ENCODE data around the gene SCRN2.
A peak's percentile ranks its signal among the peaks of the same experiment; 100 is the strongest.

The SCRN2 gene

DNA sequence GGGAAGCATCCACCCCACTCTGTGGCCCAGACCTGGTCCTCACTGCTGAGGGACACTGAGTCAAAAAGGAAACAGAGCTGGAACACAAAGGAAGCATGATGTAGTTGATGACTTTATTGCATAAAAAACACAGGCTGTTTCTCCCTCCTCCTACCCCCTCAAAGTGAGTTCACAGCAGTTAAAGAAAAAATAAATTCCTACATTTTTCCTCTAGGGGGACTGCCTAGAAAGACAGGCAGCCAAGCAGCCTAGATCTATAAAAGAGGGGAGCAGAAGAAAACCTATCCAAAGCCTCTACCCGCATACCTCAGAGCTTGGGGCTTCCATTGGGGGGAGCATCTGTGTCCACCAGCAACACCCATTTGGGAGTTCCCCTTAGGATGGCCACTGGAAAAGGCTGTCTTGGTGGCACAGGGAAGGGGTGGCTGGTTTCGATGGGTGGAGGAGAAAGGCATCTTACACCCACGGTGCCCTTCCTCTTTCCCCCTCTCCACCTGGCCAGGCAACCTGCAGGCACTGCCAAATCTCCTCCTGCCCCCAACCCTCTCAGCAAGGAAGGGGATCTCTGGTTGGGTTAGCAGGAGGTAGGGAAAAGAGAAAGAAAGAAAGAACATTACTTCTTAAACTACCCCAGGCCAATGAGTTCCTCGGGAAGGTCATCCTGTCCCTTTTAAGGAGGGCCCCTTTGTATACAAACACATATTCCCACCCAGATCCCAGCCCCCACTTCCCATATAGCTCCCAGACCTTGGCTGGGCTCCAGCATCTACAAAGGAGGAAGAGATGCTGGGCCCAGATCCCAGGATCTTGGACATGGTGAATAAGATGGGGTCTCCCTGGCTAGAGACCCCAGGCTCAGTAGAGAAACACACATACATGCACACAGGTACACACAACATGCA is 4.0 kb upstream of the SCRN2 start:
- DNase-seq: no peak

- DNase-seq: no peak
Measured at GRCh38 chr17:47844227-47844626, 3.2 kb upstream of the SCRN2 start.

DNA sequence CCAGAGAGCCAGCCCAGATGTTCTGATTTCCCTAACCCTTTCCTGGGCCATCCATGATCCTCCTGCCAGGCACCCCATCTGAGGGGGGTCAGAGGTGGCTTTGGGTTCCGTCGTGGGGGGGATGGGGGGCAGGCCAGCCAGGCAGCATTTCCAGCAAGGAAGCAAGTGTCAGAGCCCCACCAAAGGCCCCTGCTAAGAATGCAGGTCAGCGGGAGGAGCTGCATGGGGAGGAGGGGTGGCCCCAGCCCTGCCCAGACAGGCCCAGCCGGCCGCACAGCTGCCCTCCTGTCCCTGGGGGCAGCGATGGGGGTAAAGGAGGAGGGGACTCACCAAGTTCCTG is 2.3 kb upstream of the SCRN2 start:
- no peak for DNase-seq

GRCh38 chr17:47841488-47842291 is 617 bp upstream of the SCRN2 start:
- no peak for DNase-seq

GRCh38 chr17:47840001-47840741 is 902 bp downstream of the SCRN2 start:
- no peak for DNase-seq

DNA sequence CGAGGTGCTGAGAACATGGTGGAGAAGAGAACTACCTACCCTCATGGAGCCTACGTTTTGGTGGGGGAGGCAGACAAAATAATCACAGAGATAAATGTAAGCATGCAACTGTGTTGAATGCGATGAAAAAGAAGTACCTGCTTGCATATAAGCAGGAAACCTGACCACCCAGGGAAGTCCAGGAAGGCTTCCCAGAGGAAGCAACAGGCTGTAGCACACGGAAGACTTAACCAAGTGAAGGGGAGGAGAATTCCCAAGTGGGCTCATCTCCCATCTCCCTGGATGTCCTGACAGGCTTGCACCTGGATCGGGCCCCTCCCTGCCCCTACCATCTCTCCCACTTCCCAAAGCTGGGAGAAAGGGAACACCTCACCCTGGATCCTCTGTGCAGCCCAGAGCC is 2.0 kb downstream of the SCRN2 start:
- no peak for DNase-seq

GRCh38 chr17:47838636-47839035 is 2.4 kb downstream of the SCRN2 start:
- no peak for DNase-seq

- DNase-seq: no peak
Measured at GRCh38 chr17:47837401-47838039, 3.6 kb downstream of the SCRN2 start.

- no peak for DNase-seq
Measured at GRCh38 chr17:47836601-47837000, 4.5 kb downstream of the SCRN2 start.

- DNase-seq: no peak
Measured at GRCh38 chr17:47834756-47835155, 6.3 kb downstream of the SCRN2 start.

DNA sequence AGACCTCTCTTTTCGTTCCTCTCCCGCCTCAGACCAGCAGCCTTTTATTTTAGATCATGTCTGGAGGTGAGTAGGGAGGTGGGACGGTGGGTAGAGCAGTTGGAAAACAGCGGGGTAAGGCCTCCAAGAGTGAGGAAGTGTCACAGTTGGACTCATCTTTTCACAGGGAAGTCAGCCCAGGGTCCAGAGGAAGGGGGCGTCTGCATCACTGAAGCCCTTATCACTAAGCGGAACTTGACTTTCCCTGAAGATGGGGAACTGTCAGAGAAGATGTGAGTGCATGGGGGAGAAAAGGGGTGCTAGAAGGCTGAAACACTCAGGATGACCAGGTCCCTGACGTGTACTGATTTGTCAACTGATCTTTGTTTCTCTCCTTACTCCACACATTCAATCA is 9.1 kb downstream of the SCRN2 start:
- DNase-seq: no peak

DNA sequence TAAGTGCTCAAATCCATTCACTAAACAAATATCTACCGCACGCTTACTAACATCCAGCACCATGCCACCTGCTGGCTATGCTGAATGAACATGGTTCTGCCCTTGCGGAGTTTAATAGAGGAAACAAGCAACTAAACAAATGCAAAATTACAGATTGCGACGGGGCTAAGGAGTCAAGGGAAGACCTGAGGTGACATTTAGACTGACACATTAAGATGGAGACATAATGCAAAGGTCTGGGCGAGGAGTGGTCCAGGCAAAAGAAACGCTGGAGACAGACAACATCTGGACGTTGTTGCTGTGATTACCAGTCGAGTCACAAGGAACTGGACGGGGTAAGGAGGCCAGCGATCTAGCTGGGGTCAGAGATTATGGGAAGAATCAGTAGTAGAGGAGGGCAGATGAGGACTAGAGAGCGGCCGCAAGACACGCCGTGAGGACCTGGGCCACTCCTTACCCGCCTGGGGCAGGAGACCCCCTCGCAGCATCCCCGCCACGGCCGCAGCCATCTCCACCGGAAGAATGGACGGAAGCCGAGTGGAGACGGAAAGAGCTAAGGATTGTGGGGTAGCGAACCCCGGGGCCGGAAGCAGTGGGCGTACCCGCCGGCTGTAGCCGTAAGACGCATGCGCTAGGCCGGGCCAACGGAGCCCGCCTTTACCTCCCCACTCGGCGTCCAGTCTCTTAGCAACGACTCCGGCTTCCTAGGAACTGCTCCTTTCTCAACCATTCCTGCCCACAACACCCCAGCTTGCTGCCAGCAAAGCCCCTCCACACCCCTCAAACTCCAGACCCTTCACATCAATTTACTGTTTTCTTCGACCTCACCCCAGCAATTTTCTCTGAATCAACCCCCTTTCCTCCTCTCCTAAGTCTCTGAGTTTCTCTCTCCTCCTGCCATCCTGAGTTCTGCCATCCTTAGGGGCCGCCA is 9.8 kb downstream of the SCRN2 start, which contains the start of the genes LRRC46 and MRPL10:
TSS of gene LRRC46 (plus strand) at position 668 of the 931 bp plus-strand sequence. CDS start 320 bp downstream, outside the sequence.
TSS of gene MRPL10 (minus strand) at position 539 of the 931 bp plus-strand sequence. CDS start at position 509, 30 bp downstream.
- DNase-seq: peak; percentile 77

GRCh38 chr17:47830396-47831002 is 10.6 kb downstream of the SCRN2 start:
- DNase-seq: no peak

- no peak for DNase-seq
Measured at GRCh38 chr17:47829870-47830269, 11.2 kb downstream of the SCRN2 start.

GRCh38 chr17:47823519-47823918 is 17.6 kb downstream of the SCRN2 start:
- DNase-seq: no peak

- no peak for DNase-seq
Measured at GRCh38 chr17:47822785-47823184, 18.3 kb downstream of the SCRN2 start.

- DNase-seq: peak; percentile 38
Measured at GRCh38 chr17:47821424-47822391, 19.4 kb downstream of the SCRN2 start, which contains the start of gene OSBPL7. TSS of gene OSBPL7 (minus strand) at chr17:47821794. CDS start at chr17:47820278, 1,516 bp downstream.

DNA sequence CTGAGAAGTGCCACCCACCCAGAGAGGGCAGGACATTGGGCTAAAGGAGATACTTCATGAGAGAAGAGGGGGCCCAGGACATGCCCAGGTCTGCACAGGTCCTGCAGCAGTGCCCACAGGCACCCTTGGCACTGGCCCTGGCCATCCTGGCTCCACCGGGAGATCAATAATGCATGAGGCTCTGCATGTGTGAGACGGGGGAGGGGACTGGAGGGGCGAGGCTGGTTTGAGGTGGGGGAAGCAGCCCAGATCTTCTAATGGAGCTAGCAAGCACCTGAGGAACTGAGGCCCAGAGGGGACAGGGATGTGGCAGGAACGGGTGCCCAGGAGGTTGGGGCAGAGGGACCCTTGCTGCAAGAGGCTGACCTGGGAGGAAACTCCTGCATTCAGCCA is 20.0 kb downstream of the SCRN2 start:
- no peak for DNase-seq

GRCh38 chr17:47820033-47820789 is 20.9 kb downstream of the SCRN2 start:
- no peak for DNase-seq

Measured in NCI-H1048 (cell line).